Measurements from ENCODE around the gene KCND2. TPM values are rescaled to one million over a fixed set of nuclear protein-coding genes. Genes with fewer than 3 reads are reported as not detected.

The KCND2 gene
- total RNA-seq, 2 experiments from 2014 or later, result not detected

- H3K9me3 Mint-ChIP-seq, result no peaks in the 10 kb centered on the region
- no peaks in the 10 kb centered on the region for H3K4me1 Mint-ChIP-seq
- ChIA-PET POLR2A (no interaction called here), CTCF (no interaction called here)
- H3K36me3 Mint-ChIP-seq (ENCODE audit: low read depth), result no peaks in the 10 kb centered on the region
- H3K4me3 Mint-ChIP-seq, result no peak overlapping the region
- no peak overlapping the region for H3K27ac Mint-ChIP-seq
- DNase-seq, result no peak
- no peaks in the 10 kb centered on the region for H3K27me3 Mint-ChIP-seq
Measured at GRCh38 chr7:120611975-120612374, 339.0 kb downstream of the KCND2 start.

DNA sequence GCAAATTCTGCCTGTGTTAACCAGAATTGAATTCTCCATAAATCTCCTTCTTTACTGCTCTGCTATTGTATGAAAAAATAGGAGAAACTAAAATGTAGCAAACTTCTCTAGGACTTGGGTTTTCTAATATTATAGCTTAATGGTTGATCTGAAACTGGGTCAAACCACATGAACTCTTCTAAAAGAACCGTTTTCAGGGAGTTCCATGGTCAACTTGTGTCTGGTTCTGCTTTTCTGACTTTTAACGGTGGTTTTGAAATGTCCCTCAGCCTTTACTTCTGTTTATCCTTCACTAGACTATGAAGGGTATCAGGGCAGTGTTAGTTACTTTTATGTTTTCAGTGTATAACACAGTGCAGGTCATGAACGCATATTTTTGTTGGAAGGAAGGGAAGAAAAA, 342.7 kb downstream of the KCND2 start:
- POLR2A ChIA-PET, result no interaction called here

GRCh38 chr7:120617275-120617674, 344.3 kb downstream of the KCND2 start:
- DNase-seq, result no peak
- no peaks in the 10 kb centered on the region for H3K9me3 Mint-ChIP-seq
- no peaks in the 10 kb centered on the region for H3K27me3 Mint-ChIP-seq
- CTCF ChIA-PET, result no interaction called here
- POLR2A ChIA-PET, result no interaction called here
- no peaks in the 10 kb centered on the region for H3K4me1 Mint-ChIP-seq
- no peaks in the 10 kb centered on the region for H3K36me3 Mint-ChIP-seq (ENCODE audit: low read depth)
- H3K27ac Mint-ChIP-seq, result no peak overlapping the region
- H3K4me3 Mint-ChIP-seq, result no peak overlapping the region

More for the DNA sequence above, 342.7 kb downstream of the KCND2 start:
- H3K4me1 Mint-ChIP-seq, result no peaks in the 10 kb centered on the region
- no peaks in the 10 kb centered on the region for H3K27me3 Mint-ChIP-seq
- no peaks in the 10 kb centered on the region for H3K36me3 Mint-ChIP-seq (ENCODE audit: low read depth)
- H3K4me3 Mint-ChIP-seq, result no peak overlapping the region
- CTCF ChIA-PET, result no interaction called here
- DNase-seq, result no peak
- no peaks in the 10 kb centered on the region for H3K9me3 Mint-ChIP-seq
- H3K27ac Mint-ChIP-seq, result no peak overlapping the region

DNA sequence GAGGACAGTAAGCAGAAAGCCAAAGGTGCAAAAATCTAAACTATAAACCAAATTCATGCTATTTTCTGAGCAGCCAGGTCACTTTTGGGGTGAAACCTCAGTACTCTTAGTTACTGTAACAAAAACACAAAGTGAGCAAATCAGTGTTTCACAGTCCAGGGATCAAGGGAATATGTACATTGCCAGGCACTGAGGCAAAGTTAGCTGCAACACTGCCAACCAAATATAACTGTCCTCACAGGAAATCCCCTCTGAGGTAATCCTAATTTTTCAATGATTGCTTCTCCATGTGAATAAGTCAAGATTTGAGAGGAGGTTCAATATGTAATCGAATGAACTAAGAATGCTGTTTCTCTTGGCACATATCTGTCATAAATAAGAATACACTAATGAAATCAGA, 355.3 kb downstream of the KCND2 start:
- Mint-ChIP-seq H3K4me1 (no peaks in the 10 kb centered on the region), H3K36me3 (ENCODE audit: low read depth) (no peaks in the 10 kb centered on the region), H3K4me3 (no peak overlapping the region), H3K27me3 (no peaks in the 10 kb centered on the region), H3K27ac (no peak overlapping the region), H3K9me3 (no peaks in the 10 kb centered on the region)
- ChIA-PET CTCF (interaction anchor here (0.6 kb wide), 1 partner anchor 410 kb away, joined by 3 read pairs; no protein-coding TSS in a partner anchor), POLR2A (no interaction called here)
- no peak for DNase-seq

GRCh38 chr7:120639884-120640283, 366.9 kb downstream of the KCND2 start:
- Mint-ChIP-seq H3K9me3 (no peaks in the 10 kb centered on the region), H3K36me3 (ENCODE audit: low read depth) (no peaks in the 10 kb centered on the region), H3K4me1 (no peaks in the 10 kb centered on the region), H3K27me3 (no peaks in the 10 kb centered on the region), H3K4me3 (no peak overlapping the region), H3K27ac (no peak overlapping the region)
- POLR2A ChIA-PET, result no interaction called here
- DNase-seq, result no peak
- CTCF ChIA-PET, result no interaction called here

- Mint-ChIP-seq H3K4me1 (no peaks in the 10 kb centered on the region), H3K9me3 (no peaks in the 10 kb centered on the region), H3K27ac (no peak overlapping the region), H3K36me3 (ENCODE audit: low read depth) (no peaks in the 10 kb centered on the region), H3K4me3 (no peak overlapping the region), H3K27me3 (no peaks in the 10 kb centered on the region)
- POLR2A ChIA-PET, result no interaction called here
- DNase-seq, result no peak
- CTCF ChIA-PET, result no interaction called here
Measured at GRCh38 chr7:120645966-120646365, 373.0 kb downstream of the KCND2 start.

DNA sequence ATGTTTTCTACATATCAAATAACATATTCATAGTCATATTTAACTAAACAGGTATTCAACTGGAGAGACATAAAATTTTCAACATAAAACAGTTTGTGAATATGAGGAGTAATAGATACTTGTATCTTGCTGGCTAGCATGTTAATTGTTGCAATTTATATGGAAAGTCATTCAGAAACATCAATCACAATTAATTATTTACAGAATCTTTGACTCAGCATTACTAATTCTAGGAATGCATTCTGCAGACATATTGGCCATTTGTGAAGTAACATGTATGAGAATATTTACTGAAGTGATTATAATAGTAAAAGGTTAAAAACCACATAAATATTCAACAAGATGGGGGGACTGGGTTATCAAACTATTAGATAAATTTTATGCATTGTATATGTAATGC, 381.3 kb downstream of the KCND2 start:
- Mint-ChIP-seq H3K4me1 (no peaks in the 10 kb centered on the region), H3K9me3 (no peaks in the 10 kb centered on the region), H3K4me3 (no peak overlapping the region), H3K27me3 (no peaks in the 10 kb centered on the region), H3K36me3 (ENCODE audit: low read depth) (no peaks in the 10 kb centered on the region), H3K27ac (no peak overlapping the region)
- no peak for DNase-seq
- ChIA-PET POLR2A (no interaction called here), CTCF (no interaction called here)

DNA sequence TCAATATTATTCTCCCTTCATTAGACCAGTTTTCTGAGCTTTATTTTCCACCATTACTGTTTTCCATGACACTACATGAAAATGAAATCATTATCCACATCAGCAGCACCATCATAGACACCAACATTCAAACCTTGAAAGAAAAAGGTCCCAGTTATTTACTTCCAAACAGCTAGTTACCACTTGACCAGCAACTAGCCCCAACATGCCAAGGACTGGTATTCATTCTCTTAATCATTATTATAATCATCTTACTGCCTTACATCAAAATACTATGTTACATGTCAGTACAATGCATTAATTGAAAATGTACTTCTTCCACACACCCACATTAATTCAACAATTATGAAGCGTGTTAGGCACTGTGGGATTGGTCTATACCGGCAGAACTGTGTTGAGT, 385.5 kb downstream of the KCND2 start:
- no peaks in the 10 kb centered on the region for H3K27me3 Mint-ChIP-seq
- no peaks in the 10 kb centered on the region for H3K9me3 Mint-ChIP-seq
- H3K36me3 Mint-ChIP-seq (ENCODE audit: low read depth), result no peaks in the 10 kb centered on the region
- no peak overlapping the region for H3K27ac Mint-ChIP-seq
- no peak overlapping the region for H3K4me3 Mint-ChIP-seq
- ChIA-PET CTCF (no interaction called here), POLR2A (no interaction called here)
- DNase-seq, result no peak
- H3K4me1 Mint-ChIP-seq, result no peaks in the 10 kb centered on the region

GRCh38 chr7:120662291-120662690, 389.3 kb downstream of the KCND2 start:
- Mint-ChIP-seq H3K36me3 (ENCODE audit: low read depth) (no peaks in the 10 kb centered on the region), H3K4me3 (no peak overlapping the region), H3K27me3 (no peaks in the 10 kb centered on the region), H3K4me1 (no peaks in the 10 kb centered on the region), H3K27ac (no peak overlapping the region), H3K9me3 (no peaks in the 10 kb centered on the region)
- ChIA-PET POLR2A (no interaction called here), CTCF (no interaction called here)
- no peak for DNase-seq

- CTCF ChIA-PET, result no interaction called here
- Mint-ChIP-seq H3K9me3 (no peaks in the 10 kb centered on the region), H3K27me3 (no peaks in the 10 kb centered on the region), H3K36me3 (ENCODE audit: low read depth) (no peaks in the 10 kb centered on the region), H3K4me1 (no peaks in the 10 kb centered on the region), H3K4me3 (no peak overlapping the region), H3K27ac (no peak overlapping the region)
- POLR2A ChIA-PET, result no interaction called here
- DNase-seq, result no peak
Measured at GRCh38 chr7:120665068-120665467, 392.1 kb downstream of the KCND2 start.

GRCh38 chr7:120675076-120675475, 402.1 kb downstream of the KCND2 start:
- POLR2A ChIA-PET, result no interaction called here
- no peaks in the 10 kb centered on the region for H3K27me3 Mint-ChIP-seq

GRCh38 chr7:120677535-120677934, 404.6 kb downstream of the KCND2 start:
- Mint-ChIP-seq H3K36me3 (ENCODE audit: low read depth) (no peaks in the 10 kb centered on the region), H3K27ac (no peak overlapping the region), H3K4me1 (no peaks in the 10 kb centered on the region), H3K4me3 (no peak overlapping the region), H3K9me3 (no peaks in the 10 kb centered on the region), H3K27me3 (no peaks in the 10 kb centered on the region)
- CTCF ChIA-PET, result no interaction called here
- POLR2A ChIA-PET, result no interaction called here
- no peak for DNase-seq

More at GRCh38 chr7:120675076-120675475, 402.1 kb downstream of the KCND2 start:
- no peaks in the 10 kb centered on the region for H3K4me1 Mint-ChIP-seq
- no peaks in the 10 kb centered on the region for H3K9me3 Mint-ChIP-seq
- H3K36me3 Mint-ChIP-seq (ENCODE audit: low read depth), result no peaks in the 10 kb centered on the region
- CTCF ChIA-PET, result no interaction called here
- H3K4me3 Mint-ChIP-seq, result no peak overlapping the region
- H3K27ac Mint-ChIP-seq, result no peak overlapping the region
- DNase-seq, result no peak

- H3K4me1 Mint-ChIP-seq, result no peaks in the 10 kb centered on the region
- CTCF ChIA-PET, result no interaction called here
- H3K36me3 Mint-ChIP-seq (ENCODE audit: low read depth), result no peaks in the 10 kb centered on the region
- no peaks in the 10 kb centered on the region for H3K27me3 Mint-ChIP-seq
- POLR2A ChIA-PET, result no interaction called here
- H3K27ac Mint-ChIP-seq, result no peak overlapping the region
- H3K9me3 Mint-ChIP-seq, result no peaks in the 10 kb centered on the region
- no peak overlapping the region for H3K4me3 Mint-ChIP-seq
- DNase-seq, result no peak
Measured at GRCh38 chr7:120680985-120681384, 408.0 kb downstream of the KCND2 start.

DNA sequence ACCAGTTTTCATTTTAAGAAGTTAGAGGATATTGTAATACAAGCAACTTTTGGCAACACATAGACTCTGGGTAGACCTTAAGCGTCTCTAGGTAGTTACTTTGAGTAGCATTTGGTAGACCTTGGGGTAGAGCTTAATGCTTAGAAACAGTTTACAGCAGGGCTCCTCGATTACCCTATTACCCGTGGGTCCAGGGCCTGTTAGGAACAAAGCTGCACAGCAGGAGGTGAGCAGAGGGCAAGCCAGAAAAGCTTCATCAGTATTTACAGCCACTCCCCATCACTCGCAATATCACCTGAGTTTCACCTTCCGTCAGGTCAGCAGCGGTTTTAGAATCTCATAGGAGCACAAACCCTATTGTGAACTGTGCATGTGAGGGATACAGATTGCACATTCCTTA, 411.5 kb downstream of the KCND2 start:
- no peaks in the 10 kb centered on the region for H3K9me3 Mint-ChIP-seq
- no peaks in the 10 kb centered on the region for H3K36me3 Mint-ChIP-seq (ENCODE audit: low read depth)
- no peak for DNase-seq
- H3K27ac Mint-ChIP-seq, result no peak overlapping the region
- H3K4me3 Mint-ChIP-seq, result no peak overlapping the region
- CTCF ChIA-PET, result no interaction called here
- no peaks in the 10 kb centered on the region for H3K27me3 Mint-ChIP-seq
- POLR2A ChIA-PET, result no interaction called here
- H3K4me1 Mint-ChIP-seq, result no peaks in the 10 kb centered on the region

DNA sequence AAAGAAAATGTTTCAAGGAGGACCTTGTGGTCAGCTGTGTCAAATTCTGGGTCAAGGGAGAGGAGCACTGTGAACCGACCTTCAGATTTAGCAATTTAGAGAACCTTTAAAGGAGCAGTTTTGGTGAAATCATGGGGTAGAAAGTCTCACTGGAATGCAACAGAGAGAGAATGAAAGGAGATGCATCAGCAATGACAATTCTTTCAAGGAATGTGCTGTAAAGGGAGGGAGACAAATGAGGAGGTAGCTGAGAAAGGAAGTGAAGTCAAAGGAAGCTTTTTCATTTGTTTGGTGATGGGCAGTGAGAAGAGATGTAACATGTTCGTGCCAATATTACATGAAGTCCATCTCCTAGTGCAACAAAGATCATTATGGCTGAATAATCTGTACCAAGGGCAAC, 418.9 kb downstream of the KCND2 start:
- Mint-ChIP-seq H3K4me1 (no peaks in the 10 kb centered on the region), H3K27me3 (no peaks in the 10 kb centered on the region), H3K4me3 (no peak overlapping the region), H3K9me3 (no peaks in the 10 kb centered on the region), H3K36me3 (ENCODE audit: low read depth) (no peaks in the 10 kb centered on the region), H3K27ac (no peak overlapping the region)
- no peak for DNase-seq
- ChIA-PET POLR2A (no interaction called here), CTCF (no interaction called here)
